Stimulated activated CD8-positive, alpha-beta memory T cell treated with anti-CD3 and anti-CD28 coated beads, Interleukin-2, amount 100 ng/mL, for 48 hours (primary cell): ENCODE data around the gene IL1RN.
"Not testable (repeated sequence)": the region's sequence is repeated elsewhere in the genome, so short reads cannot be mapped to it uniquely, and the experiment has no call there.

Experiments used
- DNase-seq, 2 donors: peaks; one replicate each; pipeline ENCODE4 v3.0.0-alpha.2; 2020; ENCODE audit warnings: low read depth in 2 of 2

IL1RN gene

GRCh38 chr2:113126845-113127645 is at the start of gene IL1RN:
Gene IL1RN, plus strand, starts transcription at chr2:113127598. Its CDS starts 27 bp downstream, at chr2:113127625.
- DNase-seq: no peak

GRCh38 chr2:113077921-113078320 is 49.5 kb upstream of the IL1RN start:
- no peak for DNase-seq

DNA sequence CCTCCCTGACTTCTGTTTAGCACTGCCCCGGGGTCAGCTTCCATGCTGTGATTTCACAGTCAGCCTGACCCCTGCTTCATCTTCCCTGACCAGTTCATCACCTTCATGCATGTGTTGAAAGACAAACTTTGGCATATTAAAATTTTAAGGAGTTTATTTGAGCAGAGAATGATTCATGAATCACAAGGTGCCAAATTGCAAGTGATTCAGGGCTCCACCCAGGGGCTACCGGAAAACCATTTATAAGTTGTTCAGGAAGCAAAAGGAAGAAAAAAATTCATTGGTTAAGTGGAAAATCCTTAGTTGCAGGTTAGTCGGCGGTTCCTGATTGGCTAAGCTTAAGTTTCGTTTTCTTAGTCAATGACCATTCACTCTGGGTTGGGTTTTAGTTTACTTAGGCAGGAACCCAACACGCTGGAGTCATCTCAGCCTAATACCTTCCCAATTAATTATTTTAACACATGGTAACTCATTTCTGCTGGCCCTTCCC is 49.0 kb upstream of the IL1RN start:
- DNase-seq: no peak

GRCh38 chr2:113079131-113079530 is 48.3 kb upstream of the IL1RN start:
- DNase-seq: no peak

GRCh38 chr2:113080134-113080533 is 47.3 kb upstream of the IL1RN start:
- DNase-seq: peak; percentile 31 to 46

- DNase-seq: no peak
Measured at GRCh38 chr2:113081488-113082210, 45.7 kb upstream of the IL1RN start.

DNA sequence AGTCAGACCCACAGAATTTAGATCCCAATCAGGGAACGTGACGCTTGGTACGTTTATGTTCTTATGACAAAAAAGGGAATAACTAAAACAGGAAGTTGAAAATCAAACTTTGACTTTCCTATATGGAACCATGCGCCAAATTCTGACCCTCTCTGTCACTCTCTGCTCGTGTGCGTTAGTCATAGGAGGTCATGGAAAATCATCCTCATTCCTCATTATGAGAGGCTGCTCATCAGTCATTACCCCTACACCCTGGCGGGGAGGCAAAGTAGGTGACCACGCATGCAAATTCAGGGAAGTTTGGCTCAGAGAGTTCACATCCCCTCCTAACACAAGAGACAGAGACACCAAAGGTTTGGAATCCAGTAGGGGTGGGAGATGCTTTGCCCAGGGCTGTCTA is 44.1 kb upstream of the IL1RN start:
- no peak for DNase-seq

DNA sequence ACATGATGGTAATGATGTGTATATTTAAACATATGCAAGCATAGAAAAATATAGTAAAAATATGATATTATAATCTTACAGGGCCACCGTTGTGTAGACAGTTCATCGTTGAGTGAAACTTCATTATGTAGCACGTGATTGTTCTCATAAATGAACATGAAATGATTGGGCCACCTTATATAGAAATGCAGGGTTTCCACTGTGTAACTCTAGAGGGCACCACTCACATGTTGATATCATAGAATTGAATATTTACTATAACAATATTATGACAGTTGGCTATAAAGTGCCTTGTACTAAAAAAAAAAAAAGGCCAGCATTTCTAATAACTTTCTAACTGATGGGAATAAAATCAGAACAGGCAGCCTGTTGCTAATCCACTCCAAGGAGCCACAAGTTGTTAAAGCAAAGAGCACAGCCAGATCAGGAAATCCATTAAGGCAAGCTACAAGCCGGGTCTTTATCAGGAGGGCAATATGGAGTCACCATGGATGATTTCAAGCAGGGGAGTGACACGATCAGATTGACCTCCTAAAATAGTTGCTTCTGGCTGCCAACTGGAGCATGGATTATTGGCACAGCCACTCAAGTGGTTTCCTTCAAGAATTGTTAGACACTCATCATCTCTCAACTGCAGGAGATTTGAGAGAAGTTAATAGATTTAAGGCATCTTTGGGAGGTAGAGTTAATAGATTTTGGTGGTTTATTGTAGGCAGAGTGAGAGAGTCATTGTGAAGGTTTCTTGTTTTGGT is 43.0 kb upstream of the IL1RN start:
- DNase-seq: no peak

GRCh38 chr2:113085542-113085941 is 41.9 kb upstream of the IL1RN start:
- no peak for DNase-seq

DNA sequence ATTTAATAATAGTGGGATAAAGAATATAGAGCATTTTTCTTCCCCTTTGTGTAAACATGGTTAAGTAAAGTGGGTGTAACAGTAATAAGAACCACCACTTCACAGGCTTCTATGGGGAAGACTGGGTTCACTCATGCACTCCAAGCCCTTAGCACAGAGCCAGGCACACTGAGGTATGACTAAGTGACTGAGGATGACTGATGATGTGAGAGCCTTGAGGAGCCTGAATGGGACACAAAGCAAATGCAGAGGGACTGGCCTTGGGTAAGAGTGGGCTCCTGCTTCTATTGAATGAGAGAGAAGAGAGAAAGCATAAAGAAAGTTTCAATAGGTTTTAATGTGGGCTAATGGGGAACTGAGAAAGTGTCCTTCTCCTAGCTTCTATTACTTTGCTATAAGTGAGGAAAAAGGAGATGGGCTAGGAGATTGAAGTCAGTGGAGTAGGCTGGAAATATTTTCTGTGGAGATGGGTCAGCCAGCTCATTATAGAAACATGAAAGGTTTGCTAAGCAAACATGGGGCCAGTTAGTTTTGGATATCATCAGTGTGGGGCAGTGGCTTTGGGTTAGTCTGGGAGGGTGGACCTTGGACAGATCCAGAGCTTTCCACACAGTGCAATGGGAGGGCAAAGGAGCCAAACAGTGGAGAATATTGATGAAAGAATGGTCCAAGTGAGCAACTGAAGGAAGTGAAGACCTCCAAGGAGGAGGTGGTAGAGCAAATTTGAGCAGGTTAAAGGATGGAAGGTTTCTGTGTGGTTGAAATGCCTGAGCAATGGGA is 39.0 kb upstream of the IL1RN start:
- no peak for DNase-seq

DNA sequence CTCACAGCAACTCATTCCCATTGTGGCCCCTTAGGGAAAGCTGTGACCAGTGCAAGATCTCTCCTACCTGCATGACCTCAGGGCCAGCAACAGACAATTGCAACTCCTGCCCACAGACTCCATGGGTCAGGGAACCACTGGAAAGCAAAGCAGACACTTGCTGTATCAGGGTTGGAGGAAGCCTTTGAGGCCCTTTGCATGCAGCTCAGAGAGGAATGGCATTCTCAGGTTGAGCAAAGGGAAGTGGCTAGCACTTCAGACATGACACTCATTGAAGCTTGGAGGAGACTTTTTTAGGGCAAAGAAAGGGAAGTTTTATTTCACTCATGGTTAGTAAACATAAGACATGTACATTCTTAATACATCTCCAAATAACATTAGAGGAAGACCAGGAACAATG is 37.5 kb upstream of the IL1RN start:
- DNase-seq: no peak

GRCh38 chr2:113091231-113091896 is 36.0 kb upstream of the IL1RN start:
- DNase-seq: no peak

- DNase-seq: no peak
Measured at GRCh38 chr2:113092864-113093612, 34.4 kb upstream of the IL1RN start.

- no peak for DNase-seq
Measured at GRCh38 chr2:113093613-113093977, 33.8 kb upstream of the IL1RN start.

- DNase-seq: not testable (repeated sequence)
Measured at GRCh38 chr2:113096306-113096705, 31.1 kb upstream of the IL1RN start.

- not testable (repeated sequence) for DNase-seq
Measured at GRCh38 chr2:113096842-113097618, 30.4 kb upstream of the IL1RN start.

GRCh38 chr2:113098041-113098440 is 29.4 kb upstream of the IL1RN start:
- no peak for DNase-seq

GRCh38 chr2:113098532-113098931 is 28.9 kb upstream of the IL1RN start:
- DNase-seq: no peak

- DNase-seq: no peak
Measured at GRCh38 chr2:113102133-113102532, 25.3 kb upstream of the IL1RN start.
